GM12878 (cell line): ENCODE measurements around the gene ZBTB38. TPM values are rescaled to one million over a fixed set of nuclear protein-coding genes. Genes with fewer than 3 reads are reported as not detected.

Experiments used
- ATAC-seq: fragments of 200-7000 bp; cut with Tn5 transposase; 3 replicates; pipeline ENCODE4 v1.9.1; 2020; ENCODE audit warnings: mild to moderate bottlenecking, moderate library complexity
- BruUV-seq: library from RNA; stranded (reverse); fragments of 400-500 nt; replicated peaks from 2 replicates; lab custom pipeline; 2021; lab: Mats Ljungman, UMichigan
- CTCF ChIA-PET: fragments of 300-600 bp; sonication (Branson Sonifier 250); formaldehyde crosslinking; extraction: SDS; loops from one replicate; lab custom pipeline; 2021; ENCODE audit warnings: inconsistent platforms; lab: Yijun Ruan, JAX
- POLR2A ChIA-PET: fragments of 350-600 bp; formaldehyde crosslinking; extraction: SDS; loops from one replicate; lab custom pipeline; 2021; ENCODE audit warnings: inconsistent platforms; lab: Charles Lee
- RAD21 ChIA-PET: fragments of 300-600 bp; sonication (Branson Sonifier 250); formaldehyde crosslinking; loops from one replicate; lab custom pipeline; 2023; ENCODE audit warnings: antibody characterized with exemption; ENCODE audit not compliant: unreplicated experiment; lab: Charles Lee
- SMC1A ChIA-PET: fragments of 300-600 bp; sonication (Branson Sonifier 250); formaldehyde crosslinking; loops from one replicate; lab custom pipeline; 2023; ENCODE audit not compliant: unreplicated experiment, uncharacterized antibody; lab: Charles Lee
- DNase-seq: peaks from one replicate; pipeline ENCODE4 v3.0.0-alpha.2; 2011; ENCODE audit warnings: low read depth, low spot score
- FAIRE-seq: peaks from 3 replicates; lab custom pipeline; 2011; peaks lifted over from hg19 to GRCh38; lab: Jason Lieb, UNC
- H2AFZ ChIP-seq: 2 replicates; pipeline ENCODE4 v1.6.0; 2011; ENCODE audit warnings: low read depth, low read length, control low read depth; ENCODE audit not compliant: control insufficient read depth
- H3K27ac ChIP-seq: 2 replicates; pipeline ENCODE4 v1.5.1; 2011; ENCODE audit warnings: control low read depth; ENCODE audit not compliant: control insufficient read depth, insufficient read depth
- H3K27me3 ChIP-seq, 2 experiments: replicated peaks in 1 of 2; 2 replicates each; pipeline versions ENCODE4 v1.6.0 to v1.6.1; 2011; ENCODE audit warnings: low read length in 1 of 2; ENCODE audit not compliant: control insufficient read depth in 2 of 2, insufficient read depth in 2 of 2
- H3K36me3 ChIP-seq, 2 experiments: 2 replicates each; pipeline ENCODE4 v1.5.1; 2011; ENCODE audit warnings: low read length in 1 of 2; ENCODE audit not compliant: control insufficient read depth in 2 of 2, insufficient read depth in 2 of 2
- H3K4me1 ChIP-seq: 2 replicates; pipeline ENCODE4 v1.6.1; 2011; ENCODE audit warnings: mild to moderate bottlenecking, low read length, moderate library complexity, mixed read lengths; ENCODE audit not compliant: control insufficient read depth, insufficient read depth
- H3K4me2 ChIP-seq: 2 replicates; pipeline ENCODE4 v1.6.0; 2011; ENCODE audit warnings: control low read depth; ENCODE audit not compliant: control insufficient read depth, insufficient read depth
- H3K4me3 ChIP-seq: fragments of 200-600 bp; sonication (generic); 2 replicates; pipeline ENCODE4 v1.5.1; 2016
- H3K79me2 ChIP-seq: 2 replicates; pipeline ENCODE4 v1.6.0; 2011; ENCODE audit warnings: low read length; ENCODE audit not compliant: control insufficient read depth, insufficient read depth
- H3K9ac ChIP-seq: 2 replicates; pipeline ENCODE4 v1.8.0; 2011; ENCODE audit warnings: low read length, control low read depth, mixed read lengths; ENCODE audit not compliant: control insufficient read depth, insufficient read depth
- H3K9me3 ChIP-seq: replicated peaks from 3 replicates; pipeline ENCODE4 v1.5.1; 2011; ENCODE audit warnings: mild to moderate bottlenecking, low read length; ENCODE audit not compliant: control insufficient read depth, insufficient read depth
- H4K20me1 ChIP-seq: 2 replicates; pipeline ENCODE4 v1.6.0; 2011; ENCODE audit not compliant: control insufficient read depth, insufficient read depth
- BRCA1 ChIP-seq: IDR thresholded peaks from 2 replicates; pipeline ENCODE4 v1.6.1; 2011; ENCODE audit warnings: low read depth, low read length, improper control_type of control experiment
- CHD4 ChIP-seq: fragments of 200-600 bp; sonication (generic); IDR thresholded peaks from 2 replicates; pipeline ENCODE4 v1.6.1; 2016; ENCODE audit warnings: mild to moderate bottlenecking
- CREB1 ChIP-seq: IDR thresholded peaks from 2 replicates; pipeline ENCODE4 v1.6.1; 2012; ENCODE audit warnings: low read depth, mild to moderate bottlenecking, inconsistent platforms
- IKZF1 ChIP-seq: fragments of 450-650 bp; conservative IDR thresholded peaks from 2 replicates; pipeline ENCODE4 v1.6.1; 2017; ENCODE audit warnings: antibody characterized with exemption, mild to moderate bottlenecking
- TCF3 ChIP-seq: IDR thresholded peaks from 2 replicates; pipeline ENCODE4 v1.6.1; 2012; ENCODE audit warnings: low read depth, mild to moderate bottlenecking, low read length, borderline replicate concordance; ENCODE audit not compliant: insufficient read depth
- WGBS: methylation state at CpG from one replicate; pipeline ENCODE4 v1.1.6; 2016; ENCODE audit warnings: low lambda C conversion rate; ENCODE audit not compliant: insufficient replicate concordance, insufficient coverage; ENCODE audit errors: missing lambda C conversion rate; 5-methylcytosine and 5-hydroxymethylcytosine counted together
- in situ Hi-C: fragments of 300-500 bp; cut with MboI; formaldehyde crosslinking; loops from 9 replicates; pipeline ENCODE4 v1.14.3; 2018; ENCODE audit warnings: mixed read lengths
- intact Hi-C: fragments of 100-400 bp; cut with micrococcal nuclease; formaldehyde crosslinking; loops from one replicate; pipeline ENCODE4 v1.14.2; 2022; ENCODE audit not compliant: unreplicated experiment
- polyA plus RNA-seq, 11 experiments: library from polyadenylated mRNA; depleted of rRNA in 4 of 11; unstranded in 6 of 11; stranded (reverse) in 5 of 11; fragments of >200 nt; fragmentation: Nextera tagmentation in 4 of 11; fragmentation: Illumina TruSeq in 1 of 11; extraction: Ambion mirVana in 4 of 11; extraction: Trizol in 1 of 11; gene quantifications; 1 replicate in 1 of 11; 2 replicates in 10 of 11; pipeline versions ENCODE4 v1.2.1 to v1.2.3, GENCODE V29; 2011 to 2016; ENCODE audit warnings: inconsistent platforms in 2 of 11, missing spikeins in 2 of 11, low read depth in 1 of 11
- total RNA-seq, 4 experiments: library from RNA; depleted of rRNA in 3 of 4; stranded (reverse); fragments of >200 nt in 3 of 4; fragmentation: Illumina TruSeq in 1 of 4; extraction: Trizol in 1 of 4; gene quantifications; 2 replicates each; pipeline versions ENCODE4 v1.2.1 to v1.2.3, GENCODE V29; 2013 to 2021
- TF ChIP-seq, protein P1 (sequence below): fragments of 450-650 bp; conservative IDR thresholded peaks from 2 replicates; pipeline ENCODE4 v1.6.1; 2017; ENCODE audit warnings: mild to moderate bottlenecking, moderate library complexity
- TF ChIP-seq, protein P2 (sequence below): fragments of 450-650 bp; formaldehyde crosslinking; IDR thresholded peaks from 2 replicates; pipeline ENCODE4 v1.5.0; 2022; ENCODE audit warnings: mild to moderate bottlenecking, missing genetic modification characterization
- TF ChIP-seq, protein P3 (sequence below): IDR thresholded peaks from 2 replicates; pipeline ENCODE4 v1.6.1; 2011; ENCODE audit warnings: low read depth, mild to moderate bottlenecking, low read length, moderate library complexity, borderline replicate concordance; ENCODE audit errors: extremely low read depth

Gene ZBTB38
- total and polyA plus RNA-seq, 10 of the 15 experiments (the other 5 are each of a cell fraction or from before 2014, with no cell fraction given): 34.2 to 115 (median 88.6) TPM

DNA sequence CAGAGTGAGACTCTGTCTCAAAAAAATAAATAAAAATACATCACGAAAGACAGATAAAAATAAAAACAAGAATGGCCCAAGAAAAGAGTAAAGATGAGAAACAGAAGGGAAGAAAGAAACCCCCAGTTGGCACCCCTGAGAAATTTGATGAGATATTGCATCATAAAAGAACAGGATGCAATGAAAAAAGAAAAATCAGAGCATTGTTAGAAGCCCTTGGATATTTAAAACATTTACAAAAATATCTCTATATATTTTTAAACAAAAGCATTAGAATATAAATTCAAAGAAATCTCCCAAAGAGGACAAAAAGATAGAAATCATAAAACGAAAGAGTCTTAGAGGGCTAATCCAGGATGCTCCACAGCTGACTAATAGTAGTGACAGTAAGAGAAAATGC lies 18.6 kb upstream of the ZBTB38 start:
- ATAC-seq (no peak), FAIRE-seq (no peak), DNase-seq (no peak)
- SMC1A ChIA-PET: interaction anchor here (0.8 to 2.5 kb wide), 7 partner anchors 11 to 105 kb away, joined by 3 to 16 read pairs (median 4); no protein-coding TSS in a partner anchor
- RAD21 ChIA-PET: interaction anchor here (0.8 to 1.9 kb wide), 5 partner anchors 10 to 103 kb away, joined by 3 to 8 read pairs (median 4); no protein-coding TSS in a partner anchor
- H3K4me2 ChIP-seq: no peak overlapping the region
- H3K9ac ChIP-seq: no peak overlapping the region
- CTCF ChIA-PET: interaction anchor here (1.3 to 6.4 kb wide), 3 partner anchors 11 to 102 kb away, joined by 4 to 61 read pairs (median 7); no protein-coding TSS in a partner anchor
- H3K27ac ChIP-seq: no peak overlapping the region
- no peaks in the 10 kb centered on the region for H3K9me3 ChIP-seq
- no peaks in the 10 kb centered on the region for H4K20me1 ChIP-seq
- in situ Hi-C loops (no loop called here), intact Hi-C loops (no loop called here)
- no peak overlapping the region for H2AFZ ChIP-seq
- no peak overlapping the region for H3K4me3 ChIP-seq
- no peak for TF ChIP-seq TCF3
- no peak for TF ChIP-seq CHD4
- TF ChIP-seq, protein P1, sequence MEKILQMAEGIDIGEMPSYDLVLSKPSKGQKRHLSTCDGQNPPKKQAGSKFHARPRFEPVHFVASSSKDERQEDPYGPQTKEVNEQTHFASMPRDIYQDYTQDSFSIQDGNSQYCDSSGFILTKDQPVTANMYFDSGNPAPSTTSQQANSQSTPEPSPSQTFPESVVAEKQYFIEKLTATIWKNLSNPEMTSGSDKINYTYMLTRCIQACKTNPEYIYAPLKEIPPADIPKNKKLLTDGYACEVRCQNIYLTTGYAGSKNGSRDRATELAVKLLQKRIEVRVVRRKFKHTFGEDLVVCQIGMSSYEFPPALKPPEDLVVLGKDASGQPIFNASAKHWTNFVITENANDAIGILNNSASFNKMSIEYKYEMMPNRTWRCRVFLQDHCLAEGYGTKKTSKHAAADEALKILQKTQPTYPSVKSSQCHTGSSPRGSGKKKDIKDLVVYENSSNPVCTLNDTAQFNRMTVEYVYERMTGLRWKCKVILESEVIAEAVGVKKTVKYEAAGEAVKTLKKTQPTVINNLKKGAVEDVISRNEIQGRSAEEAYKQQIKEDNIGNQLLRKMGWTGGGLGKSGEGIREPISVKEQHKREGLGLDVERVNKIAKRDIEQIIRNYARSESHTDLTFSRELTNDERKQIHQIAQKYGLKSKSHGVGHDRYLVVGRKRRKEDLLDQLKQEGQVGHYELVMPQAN: no peak
- no peak for TF ChIP-seq CREB1
- peaks cover 12% of the 10 kb centered on the region; the same call in 1 of the 2 replicates for H3K4me1 ChIP-seq
- 69% methylated on average over 2 of the region's 2 CpGs for WGBS
- no peaks in the 10 kb centered on the region for H3K36me3 ChIP-seq
- BruUV-seq: no TSS peak
- H3K27me3 ChIP-seq: no peaks in the 10 kb centered on the region
- POLR2A ChIA-PET: no interaction called here
- no peaks in the 10 kb centered on the region for H3K79me2 ChIP-seq

DNA sequence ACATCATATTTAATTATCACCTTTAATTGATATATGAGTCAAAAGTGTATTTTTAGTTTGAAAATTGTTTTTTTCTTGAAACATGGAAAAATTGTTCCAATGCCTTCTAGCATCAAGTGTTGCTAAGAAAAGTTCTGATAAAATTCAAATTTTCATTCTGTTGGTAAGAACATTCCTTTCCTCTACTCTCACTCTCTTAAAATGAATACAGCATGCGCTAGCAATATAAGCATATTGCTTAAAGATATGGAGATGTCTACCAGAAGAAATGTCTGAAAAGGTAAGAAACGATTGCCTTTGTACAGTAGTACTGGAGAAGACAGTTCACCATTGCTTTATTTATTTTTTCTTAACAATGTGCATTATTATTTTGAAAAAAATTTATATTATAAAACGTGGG lies 17.6 kb upstream of the ZBTB38 start:
- ChIA-PET SMC1A (interaction anchor here (2.2 to 2.5 kb wide), 2 partner anchors 8 to 10 kb away, joined by 6 to 19 read pairs; no protein-coding TSS in a partner anchor), POLR2A (no interaction called here), CTCF (no interaction called here), RAD21 (interaction anchor here (1.5 kb wide), 1 partner anchor 10 kb away, joined by 5 read pairs; no protein-coding TSS in a partner anchor)
- DNase-seq (no peak), FAIRE-seq (no peak), ATAC-seq (no peak)
- Histone ChIP-seq H3K27ac (no peak overlapping the region), H3K9me3 (no peaks in the 10 kb centered on the region), H3K36me3 (no peaks in the 10 kb centered on the region), H3K4me2 (no peak overlapping the region), H4K20me1 (no peaks in the 10 kb centered on the region), H3K4me1 (peaks cover 11% of the 10 kb centered on the region; the same call in 1 of the 2 replicates), H2AFZ (no peak overlapping the region), H3K9ac (no peak overlapping the region), H3K79me2 (no peaks in the 10 kb centered on the region), H3K27me3 (no peaks in the 10 kb centered on the region), H3K4me3 (no peak overlapping the region)
- intact Hi-C loops (no loop called here), in situ Hi-C loops (no loop called here)
- no TSS peak for BruUV-seq
- 72% methylated on average over 3 of the region's 3 CpGs for WGBS
- TF ChIP-seq BRCA1: no peak
- TF ChIP-seq, protein P2, sequence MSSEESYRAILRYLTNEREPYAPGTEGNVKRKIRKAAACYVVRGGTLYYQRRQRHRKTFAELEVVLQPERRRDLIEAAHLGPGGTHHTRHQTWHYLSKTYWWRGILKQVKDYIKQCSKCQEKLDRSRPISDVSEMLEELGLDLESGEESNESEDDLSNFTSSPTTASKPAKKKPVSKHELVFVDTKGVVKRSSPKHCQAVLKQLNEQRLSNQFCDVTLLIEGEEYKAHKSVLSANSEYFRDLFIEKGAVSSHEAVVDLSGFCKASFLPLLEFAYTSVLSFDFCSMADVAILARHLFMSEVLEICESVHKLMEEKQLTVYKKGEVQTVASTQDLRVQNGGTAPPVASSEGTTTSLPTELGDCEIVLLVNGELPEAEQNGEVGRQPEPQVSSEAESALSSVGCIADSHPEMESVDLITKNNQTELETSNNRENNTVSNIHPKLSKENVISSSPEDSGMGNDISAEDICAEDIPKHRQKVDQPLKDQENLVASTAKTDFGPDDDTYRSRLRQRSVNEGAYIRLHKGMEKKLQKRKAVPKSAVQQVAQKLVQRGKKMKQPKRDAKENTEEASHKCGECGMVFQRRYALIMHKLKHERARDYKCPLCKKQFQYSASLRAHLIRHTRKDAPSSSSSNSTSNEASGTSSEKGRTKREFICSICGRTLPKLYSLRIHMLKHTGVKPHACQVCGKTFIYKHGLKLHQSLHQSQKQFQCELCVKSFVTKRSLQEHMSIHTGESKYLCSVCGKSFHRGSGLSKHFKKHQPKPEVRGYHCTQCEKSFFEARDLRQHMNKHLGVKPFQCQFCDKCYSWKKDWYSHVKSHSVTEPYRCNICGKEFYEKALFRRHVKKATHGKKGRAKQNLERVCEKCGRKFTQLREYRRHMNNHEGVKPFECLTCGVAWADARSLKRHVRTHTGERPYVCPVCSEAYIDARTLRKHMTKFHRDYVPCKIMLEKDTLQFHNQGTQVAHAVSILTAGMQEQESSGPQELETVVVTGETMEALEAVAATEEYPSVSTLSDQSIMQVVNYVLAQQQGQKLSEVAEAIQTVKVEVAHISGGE (CRISPR knock-in tag): no peak
- TF ChIP-seq IKZF1: no peak
- TF ChIP-seq, protein P3, sequence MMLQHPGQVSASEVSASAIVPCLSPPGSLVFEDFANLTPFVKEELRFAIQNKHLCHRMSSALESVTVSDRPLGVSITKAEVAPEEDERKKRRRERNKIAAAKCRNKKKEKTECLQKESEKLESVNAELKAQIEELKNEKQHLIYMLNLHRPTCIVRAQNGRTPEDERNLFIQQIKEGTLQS: no peak
